K562 (cell line): Measurements from ENCODE around the gene SORBS2. TPM values are rescaled to one million over a fixed set of nuclear protein-coding genes. Genes with fewer than 3 reads are reported as not detected.

Experiments
- ATAC-seq: fragments of 200-7000 bp; cut with Tn5 transposase; 3 replicates; pipeline ENCODE4 v1.9.1; 2020; ENCODE audit warnings: moderate library complexity
- BruUV-seq: library from RNA; stranded (reverse); fragments of 400-500 nt; replicated peaks from 2 replicates; lab custom pipeline; 2021; lab: Mats Ljungman, UMichigan
- CTCF ChIA-PET: fragments of 300-600 bp; formaldehyde crosslinking; extraction: SDS; loops from one replicate; lab custom pipeline; 2021; ENCODE audit warnings: low intra/inter-chr PET ratio; lab: Yijun Ruan, JAX
- POLR2A ChIA-PET: fragments of 300-600, 350-650 bp; sonication (Branson Sonifier 250); formaldehyde crosslinking; extraction: SDS; loops from one replicate; lab custom pipeline; 2021; ENCODE audit warnings: antibody characterized with exemption, inconsistent platforms; lab: Yijun Ruan, JAX
- DNase-seq, 4 experiments: peaks; one replicate each; pipeline versions ENCODE4 v3.0.0 to v3.0.0-alpha.2; 2011 to 2018; ENCODE audit warnings: low spot score in 3 of 4, mixed read lengths in 3 of 4; ENCODE audit errors: extremely low read depth in 1 of 4
- FAIRE-seq: peaks from 2 replicates; lab custom pipeline; 2011; peaks lifted over from hg19 to GRCh38; lab: Jason Lieb, UNC
- H2AFZ ChIP-seq: 2 replicates; pipeline ENCODE4 v1.6.0; 2011; ENCODE audit warnings: low read depth, low read length, control low read depth, inconsistent platforms
- H3K27ac ChIP-seq: fragments of 200-600 bp; 3 replicates; pipeline ENCODE4 v1.8.0; 2011; ENCODE audit warnings: low read depth, mild to moderate bottlenecking, control low read depth, inconsistent platforms, low read length, moderate library complexity, mixed read lengths; ENCODE audit errors: extremely low read depth
- H3K27me3 ChIP-seq, 2 experiments: fragments of 300-600 bp in 1 of 2; 2 replicates in 1 of 2; 3 replicates in 1 of 2; pipeline versions ENCODE4 v1.6.0 to v1.8.0; 2011; ENCODE audit warnings: inconsistent platforms in 2 of 2, low read length in 2 of 2, mild to moderate bottlenecking in 1 of 2, mixed read lengths in 1 of 2, moderate library complexity in 1 of 2; ENCODE audit not compliant: control insufficient read depth in 2 of 2, insufficient read depth in 2 of 2
- H3K36me3 ChIP-seq: fragments of 300-600 bp; 3 replicates; pipeline ENCODE4 v1.8.0; 2011; ENCODE audit warnings: mild to moderate bottlenecking, low read length, inconsistent platforms; ENCODE audit not compliant: control insufficient read depth, insufficient read depth
- H3K4me1 ChIP-seq, 2 experiments: fragments of 200-600 bp in 1 of 2; replicated peaks in 1 of 2; 2 replicates in 1 of 2; 3 replicates in 1 of 2; pipeline versions ENCODE4 v1.5.1 to v1.8.0; 2011; ENCODE audit warnings: inconsistent platforms in 2 of 2, low read length in 2 of 2, mild to moderate bottlenecking in 1 of 2, mixed read lengths in 1 of 2, moderate library complexity in 1 of 2; ENCODE audit not compliant: control insufficient read depth in 2 of 2, insufficient read depth in 2 of 2
- H3K4me2 ChIP-seq: 2 replicates; pipeline ENCODE4 v1.6.1; 2011; ENCODE audit warnings: low read length, control low read depth, inconsistent platforms, mixed read lengths; ENCODE audit not compliant: insufficient read depth
- H3K4me3 ChIP-seq: fragments of 200-600 bp; sonication (generic), shearing (Covaris generic); 2 replicates; pipeline ENCODE4 v1.5.1; 2016; ENCODE audit warnings: control low read depth, inconsistent platforms
- H3K79me2 ChIP-seq: fragments of 200-600 bp; 3 replicates; pipeline ENCODE4 v1.8.0; 2011; ENCODE audit warnings: low read length, inconsistent platforms; ENCODE audit not compliant: control insufficient read depth, insufficient read depth
- H3K9ac ChIP-seq, 2 experiments: 2 replicates each; pipeline versions ENCODE4 v1.6.0 to v1.6.1; 2011; ENCODE audit warnings: low read depth in 2 of 2, low read length in 2 of 2, control low read depth in 1 of 2, inconsistent platforms in 1 of 2, mild to moderate bottlenecking in 1 of 2, mixed read lengths in 1 of 2; ENCODE audit not compliant: insufficient read depth in 1 of 2
- H3K9me1 ChIP-seq: one replicate; pipeline ENCODE4 v1.6.0; 2011; ENCODE audit warnings: inconsistent platforms, mild to moderate bottlenecking, low read length, moderate library complexity; ENCODE audit not compliant: control insufficient read depth, insufficient read depth
- H3K9me3 ChIP-seq: replicated peaks from 2 replicates; pipeline ENCODE4 v1.5.1; 2011; ENCODE audit warnings: low read depth, low read length, inconsistent platforms; ENCODE audit not compliant: control insufficient read depth, insufficient read depth
- H4K20me1 ChIP-seq: replicated peaks from 2 replicates; pipeline ENCODE4 v1.6.1; 2011; ENCODE audit warnings: low read length, inconsistent platforms, mixed read lengths; ENCODE audit not compliant: control insufficient read depth, insufficient read depth
- ARID2 ChIP-seq: fragments of 450-650 bp; IDR thresholded peaks from 2 replicates; pipeline ENCODE4 v1.6.1; 2017; ENCODE audit warnings: antibody characterized with exemption, mild to moderate bottlenecking
- DLX4 ChIP-seq: fragments of 250-450 bp; sonication (Bioruptor Pico); IDR thresholded peaks from 2 replicates; pipeline ENCODE4 v1.6.1; 2021; ENCODE audit warnings: mild to moderate bottlenecking
- FOXP1 ChIP-seq: sonication (generic); formaldehyde crosslinking; IDR thresholded peaks from 2 replicates; pipeline ENCODE4 v1.8.0; 2022; ENCODE audit warnings: mild to moderate bottlenecking, missing genetic modification reagents
- GATAD2A ChIP-seq: fragments of 450-650 bp; IDR thresholded peaks from 2 replicates; pipeline ENCODE4 v1.6.1; 2017
- GTF2E2 ChIP-seq: fragments of 200-800 bp; sonication (Bioruptor generic); IDR thresholded peaks from 2 replicates; pipeline ENCODE4 v1.6.1; 2016; ENCODE audit warnings: missing genetic modification characterization, missing compliant biosample characterization
- MAFK ChIP-seq: IDR thresholded peaks from 2 replicates; pipeline ENCODE4 v1.6.1; 2011; ENCODE audit warnings: low read length, improper control_type of control experiment
- NFXL1 ChIP-seq: fragments of 450-650 bp; formaldehyde crosslinking; IDR thresholded peaks from 2 replicates; pipeline ENCODE4 v1.4.0; 2021; ENCODE audit warnings: mild to moderate bottlenecking
- PATZ1 ChIP-seq: fragments of 250-450 bp; sonication (Bioruptor Pico); IDR thresholded peaks from 2 replicates; pipeline ENCODE4 v1.5.0; 2020; ENCODE audit warnings: mild to moderate bottlenecking, borderline replicate concordance
- TCF7L2 ChIP-seq: fragments of 150-350 bp; IDR thresholded peaks from 2 replicates; pipeline ENCODE4 v1.6.1; 2016; ENCODE audit warnings: low read depth, mild to moderate bottlenecking, low read length, moderate library complexity
- TGIF2 ChIP-seq: sonication (generic); formaldehyde crosslinking; IDR thresholded peaks from 2 replicates; pipeline ENCODE4 v1.8.1; 2022; ENCODE audit warnings: mild to moderate bottlenecking, missing genetic modification reagents, moderate library complexity
- U2AF2 ChIP-seq: fragments of 200-400 bp; formaldehyde crosslinking; optimal IDR thresholded peaks from 2 replicates; pipeline ENCODE3; 2017; ENCODE audit warnings: low read depth, mild to moderate bottlenecking, low read length
- ZEB2 ChIP-seq: fragments of 450-650 bp; IDR thresholded peaks from 2 replicates; pipeline ENCODE4 v1.6.1; 2016
- ZFX ChIP-seq: sonication (generic); formaldehyde crosslinking; IDR thresholded peaks from 2 replicates; pipeline ENCODE4 v1.8.0; 2022; ENCODE audit warnings: mild to moderate bottlenecking, missing genetic modification reagents, moderate library complexity
- in situ Hi-C: fragments of 300-500 bp; cut with MboI; formaldehyde crosslinking; loops from 4 replicates; pipeline ENCODE4 v1.15.0; 2018; ENCODE audit warnings: inconsistent platforms, mixed read lengths
- intact Hi-C: fragments of 100-400 bp; cut with micrococcal nuclease; formaldehyde crosslinking; loops from 2 replicates; pipeline ENCODE4 v1.14.2; 2022
- polyA plus RNA-seq, 8 experiments: library from polyadenylated mRNA; depleted of rRNA in 4 of 8; stranded (reverse) in 5 of 8; unstranded in 3 of 8; fragments of >200 nt; fragmentation: Nextera tagmentation in 2 of 8; fragmentation: Illumina TruSeq in 1 of 8; extraction: Ambion mirVana in 2 of 8; extraction: Trizol in 1 of 8; gene quantifications; 2 replicates each; pipeline versions ENCODE4 v1.2.1 to v1.2.3, GENCODE V29; 2011 to 2014; ENCODE audit warnings: inconsistent platforms in 1 of 8, missing spikeins in 1 of 8
- total RNA-seq, 7 experiments: library from RNA; depleted of rRNA in 6 of 7; stranded (reverse); fragments of >200 nt in 6 of 7; fragmentation: Illumina TruSeq in 2 of 7; extraction: Trizol in 2 of 7; gene quantifications; 2 replicates each; pipeline versions ENCODE4 v1.2.1 to v1.2.3, GENCODE V29; 2011 to 2021; ENCODE audit warnings: low replicate concordance in 1 of 7
- TF ChIP-seq, protein P1 (sequence below): fragments of 250-450 bp; sonication (Bioruptor Pico); IDR thresholded peaks from 2 replicates; pipeline ENCODE4 v1.8.0; 2022; ENCODE audit warnings: moderate library complexity, mild to moderate bottlenecking, inconsistent platforms
- TF ChIP-seq, protein P2 (sequence below): fragments of 450-650 bp; IDR thresholded peaks from 2 replicates; pipeline ENCODE4 v1.6.1; 2016
- TF ChIP-seq, protein P3 (sequence below), 2 experiments: fragments of 450-650 bp in 1 of 2; IDR thresholded peaks; 2 replicates each; pipeline ENCODE4 v1.6.1; 2011 to 2017; ENCODE audit warnings: low read depth in 2 of 2, antibody characterized with exemption in 1 of 2, borderline replicate concordance in 1 of 2, low read length in 1 of 2, mild to moderate bottlenecking in 1 of 2, mixed read lengths in 1 of 2; ENCODE audit not compliant: control insufficient read depth in 1 of 2

The SORBS2 gene
- total and polyA plus RNA-seq, 9 of the 15 experiments (the other 6 are each of a cell fraction or from before 2014, with no cell fraction given), result 0.29 TPM; not detected in 8

DNA sequence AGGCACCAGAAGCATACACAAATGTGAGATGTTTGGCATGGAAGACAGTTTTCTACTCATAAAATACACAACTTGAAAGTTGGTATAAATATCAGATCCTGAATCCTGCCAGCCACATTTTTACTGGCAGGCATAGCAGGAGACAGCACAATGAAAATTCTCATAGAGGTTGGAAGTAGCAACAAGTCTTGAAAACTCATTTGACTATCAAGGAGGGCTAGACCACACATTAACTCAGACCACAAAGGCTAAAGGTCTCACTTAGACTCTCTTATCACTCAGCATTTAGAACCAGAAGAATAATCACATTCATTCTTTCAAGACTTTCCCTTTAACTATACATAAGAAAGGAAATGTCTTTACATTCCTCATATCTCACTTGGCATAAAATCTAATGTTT, 56.5 kb downstream of the SORBS2 start:
- H3K27me3 ChIP-seq, result peaks cover 8 to 10% of the 10 kb centered on the region in 2 experiments; a peak in 4 of 5 replicates
- ATAC-seq (no peak), FAIRE-seq (no peak), DNase-seq (no peak)
- in situ Hi-C loops (no loop called here), intact Hi-C loops (no loop called here)
- H3K9me3 ChIP-seq, result no peaks in the 10 kb centered on the region
- no peak overlapping the region for H3K4me3 ChIP-seq
- H3K9me1 ChIP-seq, result no peaks in the 10 kb centered on the region
- no peaks in the 10 kb centered on the region for H3K4me1 ChIP-seq
- no peaks in the 10 kb centered on the region for H4K20me1 ChIP-seq
- no peaks in the 10 kb centered on the region for H3K79me2 ChIP-seq
- CTCF ChIA-PET, result no interaction called here
- TF ChIP-seq ARID2 (no peak), U2AF2 (no peak), ZEB2 (no peak), TCF7L2 (no peak), PATZ1 (CRISPR knock-in tag) (no peak), FOXP1 (no peak), ZFX (no peak), TGIF2 (CRISPR knock-in tag) (no peak), MAFK (no peak), GTF2E2 (no peak), GATAD2A (no peak), DLX4 (CRISPR knock-in tag) (no peak), NFXL1 (CRISPR knock-in tag) (no peak)
- TF ChIP-seq, protein P1, sequence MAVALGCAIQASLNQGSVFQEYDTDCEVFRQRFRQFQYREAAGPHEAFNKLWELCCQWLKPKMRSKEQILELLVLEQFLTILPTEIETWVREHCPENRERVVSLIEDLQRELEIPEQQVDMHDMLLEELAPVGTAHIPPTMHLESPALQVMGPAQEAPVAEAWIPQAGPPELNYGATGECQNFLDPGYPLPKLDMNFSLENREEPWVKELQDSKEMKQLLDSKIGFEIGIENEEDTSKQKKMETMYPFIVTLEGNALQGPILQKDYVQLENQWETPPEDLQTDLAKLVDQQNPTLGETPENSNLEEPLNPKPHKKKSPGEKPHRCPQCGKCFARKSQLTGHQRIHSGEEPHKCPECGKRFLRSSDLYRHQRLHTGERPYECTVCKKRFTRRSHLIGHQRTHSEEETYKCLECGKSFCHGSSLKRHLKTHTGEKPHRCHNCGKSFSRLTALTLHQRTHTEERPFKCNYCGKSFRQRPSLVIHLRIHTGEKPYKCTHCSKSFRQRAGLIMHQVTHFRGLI (CRISPR knock-in tag), result no peak
- TF ChIP-seq, protein P2, sequence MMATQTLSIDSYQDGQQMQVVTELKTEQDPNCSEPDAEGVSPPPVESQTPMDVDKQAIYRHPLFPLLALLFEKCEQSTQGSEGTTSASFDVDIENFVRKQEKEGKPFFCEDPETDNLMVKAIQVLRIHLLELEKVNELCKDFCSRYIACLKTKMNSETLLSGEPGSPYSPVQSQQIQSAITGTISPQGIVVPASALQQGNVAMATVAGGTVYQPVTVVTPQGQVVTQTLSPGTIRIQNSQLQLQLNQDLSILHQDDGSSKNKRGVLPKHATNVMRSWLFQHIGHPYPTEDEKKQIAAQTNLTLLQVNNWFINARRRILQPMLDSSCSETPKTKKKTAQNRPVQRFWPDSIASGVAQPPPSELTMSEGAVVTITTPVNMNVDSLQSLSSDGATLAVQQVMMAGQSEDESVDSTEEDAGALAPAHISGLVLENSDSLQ, result no peak
- TF ChIP-seq, protein P3, sequence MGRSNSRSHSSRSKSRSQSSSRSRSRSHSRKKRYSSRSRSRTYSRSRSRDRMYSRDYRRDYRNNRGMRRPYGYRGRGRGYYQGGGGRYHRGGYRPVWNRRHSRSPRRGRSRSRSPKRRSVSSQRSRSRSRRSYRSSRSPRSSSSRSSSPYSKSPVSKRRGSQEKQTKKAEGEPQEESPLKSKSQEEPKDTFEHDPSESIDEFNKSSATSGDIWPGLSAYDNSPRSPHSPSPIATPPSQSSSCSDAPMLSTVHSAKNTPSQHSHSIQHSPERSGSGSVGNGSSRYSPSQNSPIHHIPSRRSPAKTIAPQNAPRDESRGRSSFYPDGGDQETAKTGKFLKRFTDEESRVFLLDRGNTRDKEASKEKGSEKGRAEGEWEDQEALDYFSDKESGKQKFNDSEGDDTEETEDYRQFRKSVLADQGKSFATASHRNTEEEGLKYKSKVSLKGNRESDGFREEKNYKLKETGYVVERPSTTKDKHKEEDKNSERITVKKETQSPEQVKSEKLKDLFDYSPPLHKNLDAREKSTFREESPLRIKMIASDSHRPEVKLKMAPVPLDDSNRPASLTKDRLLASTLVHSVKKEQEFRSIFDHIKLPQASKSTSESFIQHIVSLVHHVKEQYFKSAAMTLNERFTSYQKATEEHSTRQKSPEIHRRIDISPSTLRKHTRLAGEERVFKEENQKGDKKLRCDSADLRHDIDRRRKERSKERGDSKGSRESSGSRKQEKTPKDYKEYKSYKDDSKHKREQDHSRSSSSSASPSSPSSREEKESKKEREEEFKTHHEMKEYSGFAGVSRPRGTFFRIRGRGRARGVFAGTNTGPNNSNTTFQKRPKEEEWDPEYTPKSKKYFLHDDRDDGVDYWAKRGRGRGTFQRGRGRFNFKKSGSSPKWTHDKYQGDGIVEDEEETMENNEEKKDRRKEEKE (IDR thresholded peaks at IDR 0.05; ENCODE audit: borderline replicate concordance in 1 of 2, control insufficient read depth in 1 of 2, low read depth in 2 of 2, low read length in 1 of 2), result no peak
- TF ChIP-seq, all 486 proteins: peak for 0
- Histone ChIP-seq H3K27ac (no peak overlapping the region), H3K36me3 (no peaks in the 10 kb centered on the region), H2AFZ (no peak overlapping the region), H3K9ac (no peak overlapping the region), H3K4me2 (no peak overlapping the region)
- no TSS peak for BruUV-seq
- POLR2A ChIA-PET, result no interaction called here
